Endothelial cell of umbilical vein (primary cell): ENCODE data around the gene TBC1D4. TPM values are rescaled to one million over a fixed set of nuclear protein-coding genes. Genes with fewer than 3 reads are reported as not detected.

Source experiments
- BruUV-seq: library from RNA; stranded (reverse); fragments of 400-500 nt; replicated peaks from 2 replicates; lab custom pipeline; 2021; lab: Mats Ljungman, UMichigan
- CTCF ChIA-PET: fragments of 300-600, 350-600 bp; sonication (Branson Sonifier 250); formaldehyde crosslinking; loops from one replicate; lab custom pipeline; 2021; ENCODE audit warnings: antibody characterized with exemption, inconsistent platforms; lab: Charles Lee
- POLR2A ChIA-PET: fragments of 300-600, 350-600 bp; sonication (Branson Sonifier 250); formaldehyde crosslinking; loops from one replicate; lab custom pipeline; 2021; ENCODE audit warnings: antibody characterized with exemption, inconsistent platforms; lab: Charles Lee
- DNase-seq: peaks from one replicate; pipeline ENCODE4 v3.0.0-alpha.2; 2011; ENCODE audit warnings: low read depth, low spot score
- FAIRE-seq: peaks from 2 replicates; lab custom pipeline; 2011; peaks lifted over from hg19 to GRCh38; lab: Jason Lieb, UNC
- H2AFZ ChIP-seq: 2 replicates; pipeline ENCODE4 v1.6.0; 2012; ENCODE audit warnings: low read depth, low read length, control low read depth, inconsistent platforms
- H3K27ac ChIP-seq: 2 replicates; pipeline ENCODE4 v1.5.1; 2011; ENCODE audit warnings: low read depth, mild to moderate bottlenecking, control low read depth, low read length, moderate library complexity; ENCODE audit not compliant: insufficient read depth
- H3K27me3 ChIP-seq, 2 experiments: 2 replicates each; pipeline versions ENCODE4 v1.6.0 to v1.6.1; 2011; ENCODE audit warnings: low read length in 2 of 2, mixed read lengths in 1 of 2; ENCODE audit not compliant: control insufficient read depth in 2 of 2, insufficient read depth in 2 of 2
- H3K36me3 ChIP-seq, 2 experiments: 2 replicates in 1 of 2; 3 replicates in 1 of 2; pipeline ENCODE4 v1.5.1; 2011; ENCODE audit warnings: low read length in 2 of 2, mild to moderate bottlenecking in 1 of 2, moderate library complexity in 1 of 2; ENCODE audit not compliant: control insufficient read depth in 2 of 2, insufficient read depth in 2 of 2; ENCODE audit errors: extremely low read depth in 1 of 2
- H3K4me1 ChIP-seq: 3 replicates; pipeline ENCODE4 v1.5.1; 2011; ENCODE audit warnings: mild to moderate bottlenecking, low read length; ENCODE audit not compliant: control insufficient read depth, insufficient read depth; ENCODE audit errors: extremely low read depth
- H3K4me2 ChIP-seq: 2 replicates; pipeline ENCODE4 v1.6.1; 2011; ENCODE audit warnings: low read length, control low read depth, mixed read lengths; ENCODE audit not compliant: insufficient read depth
- H3K4me3 ChIP-seq, 3 experiments: fragments of 200-600 bp in 1 of 3; sonication (generic), shearing (Covaris generic) in 1 of 3; replicated peaks in 1 of 3; 2 replicates each; pipeline ENCODE4 v1.5.1; 2011 to 2016; ENCODE audit warnings: control low read depth in 3 of 3, low read length in 3 of 3, mild to moderate bottlenecking in 2 of 3, inconsistent platforms in 1 of 3, low read depth in 1 of 3, moderate library complexity in 1 of 3; ENCODE audit not compliant: insufficient read depth in 1 of 3
- H3K79me2 ChIP-seq: 2 replicates; pipeline ENCODE4 v1.6.0; 2012; ENCODE audit warnings: low read length, inconsistent platforms; ENCODE audit not compliant: control insufficient read depth, insufficient read depth
- H3K9ac ChIP-seq: replicated peaks from 2 replicates; pipeline ENCODE3; 2011; ENCODE audit warnings: low read length, control low read depth; ENCODE audit not compliant: insufficient read depth; ENCODE audit errors: extremely low read depth
- H3K9me1 ChIP-seq: replicated peaks from 3 replicates; pipeline ENCODE4 v1.6.0; 2011; ENCODE audit warnings: mild to moderate bottlenecking, low read length; ENCODE audit not compliant: control insufficient read depth, insufficient read depth; ENCODE audit errors: extremely low read depth
- H3K9me3 ChIP-seq: replicated peaks from 2 replicates; pipeline ENCODE4 v1.5.1; 2012; ENCODE audit warnings: low read length, inconsistent platforms; ENCODE audit not compliant: control insufficient read depth, insufficient read depth
- H4K20me1 ChIP-seq: replicated peaks from 2 replicates; pipeline ENCODE3; 2011; ENCODE audit warnings: mild to moderate bottlenecking, low read length; ENCODE audit not compliant: control insufficient read depth, insufficient read depth; ENCODE audit errors: extremely low read depth
- EZH2 ChIP-seq: IDR thresholded peaks from 2 replicates; pipeline ENCODE4 v1.6.1; 2012; ENCODE audit warnings: borderline replicate concordance, low read depth, mild to moderate bottlenecking, moderate library complexity, low read length, inconsistent platforms; ENCODE audit not compliant: severe bottlenecking
- FOS ChIP-seq: IDR thresholded peaks from 2 replicates; pipeline ENCODE4 v1.6.1; 2011; ENCODE audit warnings: mild to moderate bottlenecking, low read length, moderate library complexity, borderline replicate concordance; ENCODE audit not compliant: insufficient read depth
- GATA2 ChIP-seq: IDR thresholded peaks from 2 replicates; pipeline ENCODE4 v1.7.0; 2011; ENCODE audit warnings: low read depth, mild to moderate bottlenecking, moderate library complexity, mixed read lengths, low read length; ENCODE audit not compliant: insufficient read length, insufficient read depth
- JUN ChIP-seq: IDR thresholded peaks from 2 replicates; pipeline ENCODE4 v1.6.1; 2011; ENCODE audit warnings: borderline replicate concordance, low read depth; ENCODE audit not compliant: insufficient read length, insufficient read depth
- MYC ChIP-seq: IDR thresholded peaks from one replicate; pipeline ENCODE4 v1.6.1; 2011; ENCODE audit warnings: mild to moderate bottlenecking, low read depth, low read length
- POLR2A ChIP-seq: IDR thresholded peaks from 2 replicates; pipeline ENCODE4 v1.6.1; 2012; ENCODE audit warnings: low read depth, mild to moderate bottlenecking, control low read depth, low read length
- POLR2AphosphoS5 ChIP-seq: IDR thresholded peaks from 2 replicates; pipeline ENCODE4 v1.6.1; 2012; ENCODE audit warnings: low read depth, mild to moderate bottlenecking, control low read depth, low read length, moderate library complexity; ENCODE audit not compliant: insufficient read depth
- dilution Hi-C: fragments of 300-500 bp; cut with MboI; formaldehyde crosslinking; loops from one replicate; pipeline ENCODE4 v1.15.0; 2019; ENCODE audit warnings: low sequenced_read_pairs; ENCODE audit not compliant: extremely low pct_ligation_motif_present
- intact Hi-C: fragments of 100-400 bp; cut with micrococcal nuclease; formaldehyde crosslinking; loops from one replicate; pipeline ENCODE4 v1.10.0; 2022
- polyA plus RNA-seq, 4 experiments: library from polyadenylated mRNA; depleted of rRNA in 3 of 4; stranded (reverse) in 3 of 4; unstranded in 1 of 4; fragments of >200 nt; gene quantifications; 2 replicates each; pipeline versions ENCODE4 v1.2.1 to v1.2.3, GENCODE V29; 2011 to 2012; ENCODE audit warnings: missing spikeins in 1 of 4
- total RNA-seq: library from RNA; stranded (reverse); gene quantifications from 2 replicates; pipeline ENCODE4 v1.2.3, GENCODE V29; 2021
- TF ChIP-seq, protein P1 (sequence below): IDR thresholded peaks from 2 replicates; pipeline ENCODE4 v1.6.1; 2011; ENCODE audit not compliant: insufficient read depth, insufficient read length
- TF ChIP-seq, protein P2 (sequence below), 2 donors: IDR thresholded peaks; 1 replicate in 1 of 2; 2 replicates in 1 of 2; pipeline ENCODE4 v1.5.1; 2011; ENCODE audit warnings: low read length in 2 of 2, mild to moderate bottlenecking in 2 of 2, moderate library complexity in 2 of 2, control low read depth in 1 of 2, inconsistent platforms in 1 of 2, low read depth in 1 of 2; ENCODE audit not compliant: insufficient read depth in 1 of 2; ENCODE audit errors: extremely low read depth in 1 of 2

Gene TBC1D4
- total and polyA plus RNA-seq, 2 donors (not counting 3 experiments of a cell fraction or from before 2014, with no cell fraction given) = 58.3 to 81.0 TPM

- Histone ChIP-seq H3K4me1 (no peaks in the 10 kb centered on the region), H3K79me2 (peaks cover 23% of the 10 kb centered on the region), H3K4me3 (no peak overlapping the region), H3K36me3 (peaks cover 5 to 30% of the 10 kb centered on the region in 2 experiments), H4K20me1 (no peaks in the 10 kb centered on the region), H3K9me3 (no peaks in the 10 kb centered on the region), H3K4me2 (no peak overlapping the region), H3K27ac (no peak overlapping the region), H3K9me1 (no peaks in the 10 kb centered on the region), H3K9ac (no peak overlapping the region), H3K27me3 (no peaks in the 10 kb centered on the region), H2AFZ (no peak overlapping the region)
- TF ChIP-seq, protein P1, sequence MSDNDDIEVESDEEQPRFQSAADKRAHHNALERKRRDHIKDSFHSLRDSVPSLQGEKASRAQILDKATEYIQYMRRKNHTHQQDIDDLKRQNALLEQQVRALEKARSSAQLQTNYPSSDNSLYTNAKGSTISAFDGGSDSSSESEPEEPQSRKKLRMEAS = no peak
- no peak for TF ChIP-seq EZH2
- TF ChIP-seq FOS = no peak
- TF ChIP-seq, protein P2, sequence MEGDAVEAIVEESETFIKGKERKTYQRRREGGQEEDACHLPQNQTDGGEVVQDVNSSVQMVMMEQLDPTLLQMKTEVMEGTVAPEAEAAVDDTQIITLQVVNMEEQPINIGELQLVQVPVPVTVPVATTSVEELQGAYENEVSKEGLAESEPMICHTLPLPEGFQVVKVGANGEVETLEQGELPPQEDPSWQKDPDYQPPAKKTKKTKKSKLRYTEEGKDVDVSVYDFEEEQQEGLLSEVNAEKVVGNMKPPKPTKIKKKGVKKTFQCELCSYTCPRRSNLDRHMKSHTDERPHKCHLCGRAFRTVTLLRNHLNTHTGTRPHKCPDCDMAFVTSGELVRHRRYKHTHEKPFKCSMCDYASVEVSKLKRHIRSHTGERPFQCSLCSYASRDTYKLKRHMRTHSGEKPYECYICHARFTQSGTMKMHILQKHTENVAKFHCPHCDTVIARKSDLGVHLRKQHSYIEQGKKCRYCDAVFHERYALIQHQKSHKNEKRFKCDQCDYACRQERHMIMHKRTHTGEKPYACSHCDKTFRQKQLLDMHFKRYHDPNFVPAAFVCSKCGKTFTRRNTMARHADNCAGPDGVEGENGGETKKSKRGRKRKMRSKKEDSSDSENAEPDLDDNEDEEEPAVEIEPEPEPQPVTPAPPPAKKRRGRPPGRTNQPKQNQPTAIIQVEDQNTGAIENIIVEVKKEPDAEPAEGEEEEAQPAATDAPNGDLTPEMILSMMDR (IDR thresholded peaks at IDR 0.05; ENCODE audit: extremely low read depth in 1 of 2, insufficient read depth in 1 of 2, low read depth in 1 of 2, low read length in 2 of 2) = no peak
- TF ChIP-seq POLR2AphosphoS5 = no peak
- TF ChIP-seq POLR2A = no peak
- no peak for TF ChIP-seq GATA2
- TF ChIP-seq JUN = no peak
- TF ChIP-seq MYC = no peak
- POLR2A ChIA-PET = no interaction called here
- FAIRE-seq (no peak), DNase-seq (no peak)
- BruUV-seq = no TSS peak
- dilution Hi-C loops (no loop called here), intact Hi-C loops (no loop called here)
- CTCF ChIA-PET = no interaction called here
These were observed 128.2 kb downstream of the TBC1D4 start for GRCh38 chr13:75353781-75354193.
